MM.1S (cell line): ENCODE data around the gene CIB1.

Experiments used
- DNase-seq: peaks from one replicate; pipeline ENCODE4 v3.0.0-alpha.2; 2015
- H2AFZ ChIP-seq: fragments of 300-600 bp; sonication (generic); 2 replicates; pipeline ENCODE4 v1.6.0; 2016; ENCODE audit warnings: antibody characterized with exemption, low read length
- H3F3A ChIP-seq: fragments of 300-600 bp; sonication (generic); 2 replicates; pipeline ENCODE4 v1.6.1; 2016; ENCODE audit warnings: mild to moderate bottlenecking, antibody characterized with exemption, low read length, moderate library complexity, mixed read lengths; ENCODE audit not compliant: insufficient read depth
- H3K27ac ChIP-seq: fragments of 300-600 bp; sonication (generic); 2 replicates; pipeline ENCODE4 v1.5.1; 2016; ENCODE audit warnings: mild to moderate bottlenecking, low read length
- H3K27me3 ChIP-seq: fragments of 300-600 bp; sonication (generic); replicated peaks from 2 replicates; pipeline ENCODE4 v1.6.0; 2016; ENCODE audit warnings: low read length; ENCODE audit not compliant: insufficient read depth
- H3K36me3 ChIP-seq: fragments of 300-600 bp; sonication (generic); replicated peaks from 2 replicates; pipeline ENCODE4 v1.6.1; 2016; ENCODE audit warnings: mild to moderate bottlenecking, low read length, mixed read lengths; ENCODE audit not compliant: insufficient read depth
- H3K4me1 ChIP-seq: fragments of 300-600 bp; sonication (generic); 2 replicates; pipeline ENCODE4 v1.6.1; 2016; ENCODE audit warnings: low read length, mixed read lengths
- H3K4me2 ChIP-seq: fragments of 300-600 bp; sonication (generic); 2 replicates; pipeline ENCODE4 v1.6.0; 2016; ENCODE audit warnings: low read depth, low read length
- H3K4me3 ChIP-seq: fragments of 300-600 bp; sonication (generic); 2 replicates; pipeline ENCODE4 v1.5.1; 2016; ENCODE audit warnings: low read length, mixed read lengths
- H3K79me2 ChIP-seq: fragments of 300-600 bp; sonication (generic); 2 replicates; pipeline ENCODE4 v1.6.1; 2016; ENCODE audit warnings: mixed run types, low read length, mixed read lengths
- H3K9ac ChIP-seq: fragments of 300-600 bp; sonication (generic); 2 replicates; pipeline ENCODE4 v1.6.1; 2016; ENCODE audit warnings: low read length, mixed read lengths
- H3K9me2 ChIP-seq: fragments of 300-600 bp; sonication (generic); replicated peaks from 2 replicates; pipeline ENCODE4 v1.6.1; 2016; ENCODE audit warnings: mild to moderate bottlenecking, low read length, mixed read lengths; ENCODE audit not compliant: insufficient read depth
- H3K9me3 ChIP-seq: fragments of 300-600 bp; sonication (generic); replicated peaks from 2 replicates; pipeline ENCODE4 v1.6.1; 2016; ENCODE audit warnings: mild to moderate bottlenecking, low read length, mixed read lengths; ENCODE audit not compliant: insufficient read depth
- H4K20me1 ChIP-seq: fragments of 300-600 bp; sonication (generic); 2 replicates; pipeline ENCODE4 v1.6.1; 2016; ENCODE audit warnings: mild to moderate bottlenecking, low read length, moderate library complexity, mixed read lengths; ENCODE audit not compliant: insufficient read depth
- EZH2 ChIP-seq: fragments of 300-600 bp; sonication (generic); optimal IDR thresholded peaks from 2 replicates; pipeline ENCODE3; 2017; ENCODE audit warnings: low read depth, mild to moderate bottlenecking, antibody characterized with exemption, low read length, mixed read lengths
- EZH2phosphoT487 ChIP-seq: fragments of 300-600 bp; sonication (generic); IDR thresholded peaks from 2 replicates; pipeline ENCODE4 v1.6.1; 2018; ENCODE audit warnings: antibody characterized with exemption, low read length
- TF ChIP-seq, protein P1 (sequence below): fragments of 300-600 bp; sonication (generic); IDR thresholded peaks from 2 replicates; pipeline ENCODE4 v1.5.1; 2016; ENCODE audit warnings: antibody characterized with exemption, low read length, mixed read lengths

Gene CIB1

DNA sequence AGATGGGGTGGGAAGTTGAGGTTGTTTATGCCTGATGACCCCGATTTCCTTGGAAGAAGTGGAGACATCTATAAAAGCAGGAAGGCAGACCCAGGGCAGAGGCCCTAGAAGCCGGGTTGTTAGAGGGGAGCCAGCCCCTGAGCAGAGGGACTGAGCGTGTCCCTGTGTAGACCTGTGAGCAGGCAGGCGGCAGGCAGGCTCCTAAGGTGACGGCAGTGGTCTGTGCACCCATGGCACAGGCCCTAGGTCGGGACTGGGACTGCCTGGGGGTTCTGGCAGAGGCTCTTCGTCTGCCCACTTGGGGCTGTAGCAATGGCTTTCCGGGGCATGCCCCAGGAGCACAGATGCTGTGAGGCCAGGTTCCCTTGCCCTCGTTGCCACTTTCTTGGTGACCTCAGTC, 22.7 kb downstream of the CIB1 start:
- no peaks in the 10 kb centered on the region for H3F3A ChIP-seq
- no peak overlapping the region for H2AFZ ChIP-seq
- no peak for DNase-seq
- no peak overlapping the region for H3K9ac ChIP-seq
- H3K79me2 ChIP-seq = peaks cover 74% of the 10 kb centered on the region
- no peaks in the 10 kb centered on the region for H3K9me2 ChIP-seq
- no peaks in the 10 kb centered on the region for H3K4me1 ChIP-seq
- no peaks in the 10 kb centered on the region for H3K27me3 ChIP-seq
- 0 out of 2 replicates have a peak, but pooled peaks cover 3% of the 10 kb centered on the region for H4K20me1 ChIP-seq
- no peak overlapping the region for H3K4me2 ChIP-seq
- TF ChIP-seq EZH2phosphoT487 (no peak), EZH2 (no peak)
- TF ChIP-seq, protein P1, sequence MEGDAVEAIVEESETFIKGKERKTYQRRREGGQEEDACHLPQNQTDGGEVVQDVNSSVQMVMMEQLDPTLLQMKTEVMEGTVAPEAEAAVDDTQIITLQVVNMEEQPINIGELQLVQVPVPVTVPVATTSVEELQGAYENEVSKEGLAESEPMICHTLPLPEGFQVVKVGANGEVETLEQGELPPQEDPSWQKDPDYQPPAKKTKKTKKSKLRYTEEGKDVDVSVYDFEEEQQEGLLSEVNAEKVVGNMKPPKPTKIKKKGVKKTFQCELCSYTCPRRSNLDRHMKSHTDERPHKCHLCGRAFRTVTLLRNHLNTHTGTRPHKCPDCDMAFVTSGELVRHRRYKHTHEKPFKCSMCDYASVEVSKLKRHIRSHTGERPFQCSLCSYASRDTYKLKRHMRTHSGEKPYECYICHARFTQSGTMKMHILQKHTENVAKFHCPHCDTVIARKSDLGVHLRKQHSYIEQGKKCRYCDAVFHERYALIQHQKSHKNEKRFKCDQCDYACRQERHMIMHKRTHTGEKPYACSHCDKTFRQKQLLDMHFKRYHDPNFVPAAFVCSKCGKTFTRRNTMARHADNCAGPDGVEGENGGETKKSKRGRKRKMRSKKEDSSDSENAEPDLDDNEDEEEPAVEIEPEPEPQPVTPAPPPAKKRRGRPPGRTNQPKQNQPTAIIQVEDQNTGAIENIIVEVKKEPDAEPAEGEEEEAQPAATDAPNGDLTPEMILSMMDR = no peak
- H3K4me3 ChIP-seq = no peak overlapping the region
- H3K27ac ChIP-seq = no peak overlapping the region
- 0 out of 2 replicates have a peak, but pooled peaks cover 3% of the 10 kb centered on the region for H3K36me3 ChIP-seq
- H3K9me3 ChIP-seq = no peaks in the 10 kb centered on the region

DNA sequence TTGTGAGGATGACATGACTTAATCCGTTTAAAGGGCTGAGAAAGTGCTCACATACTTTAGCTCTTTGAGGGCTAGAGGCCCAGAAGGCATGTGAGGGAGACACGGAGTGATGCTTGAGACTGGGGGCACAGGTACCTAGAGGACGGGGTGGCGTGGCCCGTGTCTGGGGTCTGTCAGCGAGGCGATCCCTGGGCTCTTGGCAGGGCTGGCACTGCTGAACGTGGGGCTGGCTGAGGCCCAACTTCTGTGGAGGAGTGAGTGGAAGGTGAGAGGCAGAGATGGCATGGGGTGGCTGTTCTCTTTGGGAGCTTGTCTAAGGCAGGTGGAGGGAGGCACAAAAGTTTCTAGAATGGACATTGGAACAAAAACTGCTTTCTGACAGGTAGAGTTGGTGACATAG, 23.1 kb downstream of the CIB1 start:
- H3K36me3 ChIP-seq = 0 out of 2 replicates have a peak, but pooled peaks cover 3% of the 10 kb centered on the region
- no peak overlapping the region for H2AFZ ChIP-seq
- H3K9me2 ChIP-seq = no peaks in the 10 kb centered on the region
- H3K27me3 ChIP-seq = no peaks in the 10 kb centered on the region
- H3K27ac ChIP-seq = no peak overlapping the region
- H3K79me2 ChIP-seq = peaks cover 78% of the 10 kb centered on the region
- no peak overlapping the region for H3K9ac ChIP-seq
- no peaks in the 10 kb centered on the region for H3K9me3 ChIP-seq
- no peaks in the 10 kb centered on the region for H3K4me1 ChIP-seq
- no peak overlapping the region for H3K4me2 ChIP-seq
- no peaks in the 10 kb centered on the region for H3F3A ChIP-seq
- no peak for TF ChIP-seq EZH2phosphoT487
- TF ChIP-seq EZH2 = no peak
- TF ChIP-seq, protein P1 = no peak
- DNase-seq = no peak
- no peak overlapping the region for H3K4me3 ChIP-seq
- 0 out of 2 replicates have a peak, but pooled peaks cover 3% of the 10 kb centered on the region for H4K20me1 ChIP-seq

- H3K9ac ChIP-seq = no peak overlapping the region
- 0 out of 2 replicates have a peak, but pooled peaks cover 3% of the 10 kb centered on the region for H4K20me1 ChIP-seq
- no peak overlapping the region for H2AFZ ChIP-seq
- H3F3A ChIP-seq = no peaks in the 10 kb centered on the region
- no peak overlapping the region for H3K4me2 ChIP-seq
- no peak overlapping the region for H3K27ac ChIP-seq
- no peaks in the 10 kb centered on the region for H3K27me3 ChIP-seq
- no peaks in the 10 kb centered on the region for H3K9me3 ChIP-seq
- H3K9me2 ChIP-seq = no peaks in the 10 kb centered on the region
- 0 out of 2 replicates have a peak, but pooled peaks cover 3% of the 10 kb centered on the region for H3K36me3 ChIP-seq
- H3K79me2 ChIP-seq = peaks cover 81% of the 10 kb centered on the region
- no peaks in the 10 kb centered on the region for H3K4me1 ChIP-seq
- TF ChIP-seq, protein P1 = no peak
- no peak for TF ChIP-seq EZH2
- no peak for TF ChIP-seq EZH2phosphoT487
- no peak for DNase-seq
- no peak overlapping the region for H3K4me3 ChIP-seq
Observed at GRCh38 chr15:90209591-90209990, 24.1 kb downstream of the CIB1 start.
